ENCODE results near the gene ATP6V1G3. TPM values are rescaled to one million over a fixed set of nuclear protein-coding genes. Genes with fewer than 3 reads are reported as not detected.

The ATP6V1G3 gene
- polyA plus RNA-seq, 3 donors: not detected

- no peaks in the 10 kb centered on the region for H3K36me3 ChIP-seq (replicated peaks in 1 of 2; ENCODE audit: control insufficient read depth in 1 of 2, insufficient read depth in 2 of 2, low read length in 2 of 2)
- H3K79me2 ChIP-seq (ENCODE audit: insufficient read depth, low read length): no peaks in the 10 kb centered on the region
- H3K4me2 ChIP-seq (replicated peaks; ENCODE audit: extremely low read depth, low read length, poor library complexity, severe bottlenecking): no peak overlapping the region
- peaks cover 0 to 5% of the 10 kb centered on the region in 2 donors for H3K4me1 ChIP-seq (ENCODE audit: control insufficient read depth in 1 of 2, insufficient read depth in 2 of 2, low read length in 2 of 2)
- Mint-ChIP-seq H3K4me3 (no peak overlapping the region), H3K36me3 (no peaks in the 10 kb centered on the region), H3K4me1 (peaks cover 9% of the 10 kb centered on the region), H3K9me3 (peaks cover 0 to 6% (median 0%) of the 10 kb centered on the region in 7 donors), H3K27ac (no peak overlapping the region), H3K27me3 (ENCODE audit: low read depth in 3 of 3) (peaks cover 0 to 2% (median 0%) of the 10 kb centered on the region in 3 donors)
- no peaks in the 10 kb centered on the region for H3K9me3 ChIP-seq (replicated peaks in 1 of 2; ENCODE audit: control insufficient read depth in 1 of 2, insufficient read depth in 1 of 2, low read length in 2 of 2)
- H3K4me3 ChIP-seq (replicated peaks in 1 of 3; ENCODE audit: low read depth in 2 of 3, low read length in 3 of 3): no peak overlapping the region
- intact Hi-C loops (cut with micrococcal nuclease): no loop called here
- no peak for DNase-seq
- H3K9ac ChIP-seq (ENCODE audit: insufficient read depth, low read length, poor library complexity, severe bottlenecking): no peak overlapping the region
- H3K27ac ChIP-seq (ENCODE audit: low read depth in 1 of 2, low read length in 2 of 2): no peak overlapping the region
- H2AFZ ChIP-seq (ENCODE audit: insufficient read depth, low read depth, low read length, poor library complexity, severe bottlenecking): no peak overlapping the region
- H4K20me1 ChIP-seq (ENCODE audit: insufficient read depth, low read length): no peaks in the 10 kb centered on the region
- H3K27me3 ChIP-seq (ENCODE audit: control insufficient read depth in 2 of 2, insufficient read depth in 2 of 2, low read length in 2 of 2): no peaks in the 10 kb centered on the region
- no peak for TF ChIP-seq CTCF (IDR thresholded peaks at IDR 0.05)
- no CpG with 5 or more reads among the region's 1 CpG for WGBS (ENCODE audit: insufficient coverage)
Measured at GRCh38 chr1:198483006-198483405, 57.5 kb downstream of the ATP6V1G3 start.

GRCh38 chr1:198481661-198482060 is 58.8 kb downstream of the ATP6V1G3 start:
- H3K4me3 Mint-ChIP-seq: no peak overlapping the region
- Histone ChIP-seq H3K27me3 (ENCODE audit: control insufficient read depth in 2 of 2, insufficient read depth in 2 of 2, low read length in 2 of 2) (no peaks in the 10 kb centered on the region), H3K9ac (ENCODE audit: insufficient read depth, low read length, poor library complexity, severe bottlenecking) (no peak overlapping the region), H2AFZ (ENCODE audit: insufficient read depth, low read depth, low read length, poor library complexity, severe bottlenecking) (no peak overlapping the region), H3K36me3 (replicated peaks in 1 of 2; ENCODE audit: control insufficient read depth in 1 of 2, insufficient read depth in 2 of 2, low read length in 2 of 2) (no peaks in the 10 kb centered on the region), H3K4me3 (replicated peaks in 1 of 3; ENCODE audit: low read depth in 2 of 3, low read length in 3 of 3) (no peak overlapping the region), H3K4me1 (ENCODE audit: control insufficient read depth in 1 of 2, insufficient read depth in 2 of 2, low read length in 2 of 2) (peaks cover 0 to 5% of the 10 kb centered on the region in 2 donors), H3K4me2 (replicated peaks; ENCODE audit: extremely low read depth, low read length, poor library complexity, severe bottlenecking) (no peak overlapping the region), H3K27ac (ENCODE audit: low read depth in 1 of 2, low read length in 2 of 2) (no peak overlapping the region), H4K20me1 (ENCODE audit: insufficient read depth, low read length) (no peaks in the 10 kb centered on the region), H3K79me2 (ENCODE audit: insufficient read depth, low read length) (no peaks in the 10 kb centered on the region), H3K9me3 (replicated peaks in 1 of 2; ENCODE audit: control insufficient read depth in 1 of 2, insufficient read depth in 1 of 2, low read length in 2 of 2) (no peaks in the 10 kb centered on the region)
- H3K9me3 Mint-ChIP-seq: peaks cover 0 to 6% (median 2%) of the 10 kb centered on the region in 7 donors
- no peak for TF ChIP-seq CTCF (IDR thresholded peaks at IDR 0.05)
- H3K27ac Mint-ChIP-seq: no peak overlapping the region
- intact Hi-C loops (cut with micrococcal nuclease): no loop called here
- H3K36me3 Mint-ChIP-seq: no peaks in the 10 kb centered on the region
- DNase-seq: no peak
- H3K27me3 Mint-ChIP-seq (ENCODE audit: low read depth in 3 of 3): peaks cover 0 to 2% (median 0%) of the 10 kb centered on the region in 3 donors
- peaks cover 9% of the 10 kb centered on the region for H3K4me1 Mint-ChIP-seq
- no CpG with 5 or more reads among the region's 1 CpG for WGBS (ENCODE audit: insufficient coverage)

Data from CD14-positive monocyte (primary cell).